ENCODE measurements around the gene DND1. TPM values are rescaled to one million over a fixed set of nuclear protein-coding genes. Genes with fewer than 3 reads are reported as not detected.
"Not testable (repeated sequence)": the region's sequence is repeated elsewhere in the genome, so short reads cannot be mapped to it uniquely, and the experiment has no call there.

Gene DND1
- polyA plus RNA-seq, 1 donor (not counting 4 experiments of a cell fraction or from before 2014, with no cell fraction given), result 0.22 TPM

DNA sequence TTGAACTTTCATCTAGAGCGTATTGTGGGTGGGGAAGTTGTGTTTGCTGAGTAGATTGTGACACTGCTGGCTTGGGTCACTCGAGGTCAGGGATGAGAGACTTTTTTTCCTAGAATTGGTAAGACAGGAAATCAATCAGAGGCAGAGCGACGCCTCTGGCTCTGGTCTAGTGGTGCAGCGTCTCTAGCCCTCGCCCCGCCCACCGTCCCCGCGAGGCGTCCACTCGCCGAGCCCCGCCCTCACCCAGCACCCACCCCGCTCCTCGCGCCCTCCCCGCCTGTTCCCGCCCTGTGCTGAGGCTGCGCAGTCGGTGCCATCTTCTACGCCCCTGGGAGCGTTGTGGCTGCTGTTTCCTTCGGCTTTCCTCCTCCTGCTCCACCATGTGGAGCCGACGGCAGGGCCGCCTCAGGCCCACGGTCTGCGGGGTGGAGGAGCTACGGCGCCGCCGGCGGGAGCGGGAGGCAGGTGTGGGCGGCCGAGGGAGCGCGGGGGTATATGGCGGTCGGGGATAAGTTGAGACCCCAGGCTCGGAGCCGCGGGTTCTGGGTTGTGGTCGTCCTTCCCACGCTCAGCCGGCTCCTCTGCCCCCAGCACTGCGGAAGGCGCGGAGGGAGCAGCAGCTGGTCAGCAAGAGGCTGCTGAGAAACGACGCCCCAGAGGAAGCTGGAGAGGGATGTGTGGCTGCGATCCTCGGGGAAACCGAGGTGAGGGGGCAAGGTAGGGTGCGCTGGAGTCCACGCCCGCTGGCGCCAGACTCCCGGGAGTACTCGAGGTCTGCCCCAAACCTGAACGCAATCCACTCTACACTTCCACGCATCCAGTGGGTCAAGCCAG, 34.0 kb downstream of the DND1 start, which contains the start of gene TMCO6:
TSS of gene TMCO6 (plus strand) at position 304 of the 834 bp plus-strand sequence. CDS start at position 381, 77 bp downstream.
- dilution Hi-C loops (cut with MboI; ENCODE audit: extremely low pct_ligation_motif_present, low sequenced_read_pairs), result no loop called here

DNA sequence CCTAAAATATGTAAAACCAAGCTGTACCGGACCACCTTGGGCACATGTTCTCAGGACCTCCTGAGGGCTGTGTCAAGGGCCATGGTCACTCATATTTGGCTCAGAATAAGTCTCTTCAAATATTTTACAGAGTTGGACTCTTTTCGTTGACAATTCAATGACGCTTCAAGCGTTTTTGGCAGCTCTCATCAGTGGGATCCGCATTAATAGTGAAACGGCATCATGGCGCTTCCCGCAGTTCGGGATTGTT, 34.6 kb downstream of the DND1 start:
- H3K27me3 ChIP-seq (ENCODE audit: control insufficient read depth, extremely low read depth, insufficient read depth, low read length); DNase-seq (ENCODE audit: low read depth, low spot score); FAIRE-seq; H3K79me2 ChIP-seq (ENCODE audit: control insufficient read depth, insufficient read depth, low read length); H4K20me1 ChIP-seq (ENCODE audit: control insufficient read depth, extremely low read depth, insufficient read depth, low read length); H3K36me3 ChIP-seq (ENCODE audit: control insufficient read depth in 2 of 2, extremely low read depth in 1 of 2, insufficient read depth in 2 of 2, low read length in 2 of 2); H3K4me1 ChIP-seq (ENCODE audit: control insufficient read depth, extremely low read depth, insufficient read depth, low read length); H3K9me1 ChIP-seq (ENCODE audit: control insufficient read depth, extremely low read depth, insufficient read depth, low read length); dilution Hi-C loops (cut with MboI; ENCODE audit: extremely low pct_ligation_motif_present, low sequenced_read_pairs); H3K9me3 ChIP-seq (ENCODE audit: control insufficient read depth, low read depth, low read length): not testable (repeated sequence)
- Histone ChIP-seq H3K4me3 (ENCODE audit: control insufficient read depth in 2 of 3, extremely low read depth in 1 of 3, insufficient read depth in 2 of 3, low read depth in 1 of 3, low read length in 3 of 3) (peak overlapping the region in 2 of 3 experiments; percentile 33 to 60), H2AFZ (ENCODE audit: control insufficient read depth, low read length) (peak overlapping the region; percentile 88), H3K27ac (ENCODE audit: control insufficient read depth, insufficient read depth, low read length) (peak overlapping the region; percentile 46), H3K4me2 (ENCODE audit: control insufficient read depth, extremely low read depth, insufficient read depth, low read depth, low read length) (peak overlapping the region; percentile 84), H3K9ac (ENCODE audit: control insufficient read depth, extremely low read depth, insufficient read depth, low read length) (peak overlapping the region; percentile 48)

More for the DNA sequence above, 34.0 kb downstream of the DND1 start, which contains the start of gene TMCO6:
- FAIRE-seq (no peak), DNase-seq (ENCODE audit: low read depth, low spot score) (peak; percentile 44)
- H3K9me1 ChIP-seq (ENCODE audit: control insufficient read depth, extremely low read depth, insufficient read depth, low read length), result no peaks in the 10 kb centered on the region
- H3K9ac ChIP-seq (ENCODE audit: control insufficient read depth, extremely low read depth, insufficient read depth, low read length), result peak within 1 kb of the TSS; percentile 86
- H3K4me3 ChIP-seq (ENCODE audit: control insufficient read depth in 2 of 3, extremely low read depth in 1 of 3, insufficient read depth in 2 of 3, low read depth in 1 of 3, low read length in 3 of 3), result peak within 1 kb of the TSS; percentile 69 to 82 (median 80)
- peak within 1 kb of the TSS; percentile 91 for H2AFZ ChIP-seq (ENCODE audit: control insufficient read depth, low read length)
- H3K4me1 ChIP-seq (ENCODE audit: control insufficient read depth, extremely low read depth, insufficient read depth, low read length), result peaks cover 8% of the 10 kb centered on the region
- H3K79me2 ChIP-seq (ENCODE audit: control insufficient read depth, insufficient read depth, low read length), result peaks cover 6% of the 10 kb centered on the region
- H3K27ac ChIP-seq (ENCODE audit: control insufficient read depth, insufficient read depth, low read length), result peak within 1 kb of the TSS; percentile 68
- H4K20me1 ChIP-seq (ENCODE audit: control insufficient read depth, extremely low read depth, insufficient read depth, low read length), result no peaks in the 10 kb centered on the region
- H3K27me3 ChIP-seq (ENCODE audit: control insufficient read depth, extremely low read depth, insufficient read depth, low read length), result no peaks in the 10 kb centered on the region
- TF ChIP-seq, protein P1, sequence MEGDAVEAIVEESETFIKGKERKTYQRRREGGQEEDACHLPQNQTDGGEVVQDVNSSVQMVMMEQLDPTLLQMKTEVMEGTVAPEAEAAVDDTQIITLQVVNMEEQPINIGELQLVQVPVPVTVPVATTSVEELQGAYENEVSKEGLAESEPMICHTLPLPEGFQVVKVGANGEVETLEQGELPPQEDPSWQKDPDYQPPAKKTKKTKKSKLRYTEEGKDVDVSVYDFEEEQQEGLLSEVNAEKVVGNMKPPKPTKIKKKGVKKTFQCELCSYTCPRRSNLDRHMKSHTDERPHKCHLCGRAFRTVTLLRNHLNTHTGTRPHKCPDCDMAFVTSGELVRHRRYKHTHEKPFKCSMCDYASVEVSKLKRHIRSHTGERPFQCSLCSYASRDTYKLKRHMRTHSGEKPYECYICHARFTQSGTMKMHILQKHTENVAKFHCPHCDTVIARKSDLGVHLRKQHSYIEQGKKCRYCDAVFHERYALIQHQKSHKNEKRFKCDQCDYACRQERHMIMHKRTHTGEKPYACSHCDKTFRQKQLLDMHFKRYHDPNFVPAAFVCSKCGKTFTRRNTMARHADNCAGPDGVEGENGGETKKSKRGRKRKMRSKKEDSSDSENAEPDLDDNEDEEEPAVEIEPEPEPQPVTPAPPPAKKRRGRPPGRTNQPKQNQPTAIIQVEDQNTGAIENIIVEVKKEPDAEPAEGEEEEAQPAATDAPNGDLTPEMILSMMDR (optimal IDR thresholded peaks at IDR 0.05 in 1 of 3, IDR thresholded peaks at IDR 0.05 in 1 of 3, conservative IDR thresholded peaks at IDR 0.05 in 1 of 3; ENCODE audit: extremely low read depth in 1 of 3, insufficient read depth in 2 of 3, low read length in 3 of 3), result peak; percentile 56 to 73 (median 72)
- TF ChIP-seq EZH2 (IDR thresholded peaks at IDR 0.05; ENCODE audit: low read length), result no peak
- peaks cover 5 to 7% of the 10 kb centered on the region in 2 experiments for H3K36me3 ChIP-seq (ENCODE audit: control insufficient read depth in 2 of 2, extremely low read depth in 1 of 2, insufficient read depth in 2 of 2, low read length in 2 of 2)
- no peaks in the 10 kb centered on the region for H3K9me3 ChIP-seq (ENCODE audit: control insufficient read depth, low read depth, low read length)
- peak within 1 kb of the TSS; percentile 91 for H3K4me2 ChIP-seq (ENCODE audit: control insufficient read depth, extremely low read depth, insufficient read depth, low read depth, low read length)
